ENCODE data around the gene ZNRF1. TPM values are rescaled to one million over a fixed set of nuclear protein-coding genes. Genes with fewer than 3 reads are reported as not detected.
A peak's percentile ranks its signal among the peaks of the same experiment; 100 is the strongest.
"Not testable (repeated sequence)": the region's sequence is repeated elsewhere in the genome, so short reads cannot be mapped to it uniquely, and the experiment has no call there.

The ZNRF1 gene
- total RNA-seq, 1 donor, result 19.9 TPM

DNA sequence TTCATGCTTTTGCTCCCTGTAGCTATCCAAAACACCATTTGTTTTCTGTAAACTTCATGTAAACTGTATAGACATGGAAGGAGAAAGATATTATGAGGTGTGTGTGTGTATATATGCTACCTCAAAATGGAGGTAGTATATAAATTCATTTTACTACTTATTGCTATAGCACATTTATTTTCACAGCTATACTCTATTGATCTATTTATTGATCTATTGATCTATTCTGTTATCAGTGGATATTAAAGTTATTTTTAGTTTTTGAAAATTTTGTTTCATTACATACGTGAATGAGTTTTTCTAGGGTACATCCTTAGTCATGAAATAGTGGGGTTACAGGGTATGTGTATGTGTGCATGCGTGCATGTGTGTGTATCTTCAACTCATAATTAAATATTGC is 15.5 kb downstream of the ZNRF1 start:
- no peaks in the 10 kb centered on the region for H3K9me3 ChIP-seq (ENCODE audit: low read depth, low read length)
- DNase-seq (ENCODE audit: insufficient read length, low spot score, missing footprints), result no peak
- no peak overlapping the region for H3K27ac ChIP-seq (ENCODE audit: low read depth, low read length)
- no peaks in the 10 kb centered on the region for H3K27me3 ChIP-seq (ENCODE audit: insufficient read depth, low read length)
- peaks cover under 1% of the 10 kb centered on the region for H4K20me1 ChIP-seq (ENCODE audit: insufficient read depth, low read length)
- H3K36me3 ChIP-seq (ENCODE audit: insufficient read depth, low read length), result no peaks in the 10 kb centered on the region
- TF ChIP-seq, protein P1, sequence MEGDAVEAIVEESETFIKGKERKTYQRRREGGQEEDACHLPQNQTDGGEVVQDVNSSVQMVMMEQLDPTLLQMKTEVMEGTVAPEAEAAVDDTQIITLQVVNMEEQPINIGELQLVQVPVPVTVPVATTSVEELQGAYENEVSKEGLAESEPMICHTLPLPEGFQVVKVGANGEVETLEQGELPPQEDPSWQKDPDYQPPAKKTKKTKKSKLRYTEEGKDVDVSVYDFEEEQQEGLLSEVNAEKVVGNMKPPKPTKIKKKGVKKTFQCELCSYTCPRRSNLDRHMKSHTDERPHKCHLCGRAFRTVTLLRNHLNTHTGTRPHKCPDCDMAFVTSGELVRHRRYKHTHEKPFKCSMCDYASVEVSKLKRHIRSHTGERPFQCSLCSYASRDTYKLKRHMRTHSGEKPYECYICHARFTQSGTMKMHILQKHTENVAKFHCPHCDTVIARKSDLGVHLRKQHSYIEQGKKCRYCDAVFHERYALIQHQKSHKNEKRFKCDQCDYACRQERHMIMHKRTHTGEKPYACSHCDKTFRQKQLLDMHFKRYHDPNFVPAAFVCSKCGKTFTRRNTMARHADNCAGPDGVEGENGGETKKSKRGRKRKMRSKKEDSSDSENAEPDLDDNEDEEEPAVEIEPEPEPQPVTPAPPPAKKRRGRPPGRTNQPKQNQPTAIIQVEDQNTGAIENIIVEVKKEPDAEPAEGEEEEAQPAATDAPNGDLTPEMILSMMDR (IDR thresholded peaks at IDR 0.05; ENCODE audit: extremely low read depth, low read depth, low read length), result no peak
- H3K4me1 ChIP-seq (ENCODE audit: insufficient read depth, low read length), result peaks cover 30% of the 10 kb centered on the region
- H3K4me3 ChIP-seq (ENCODE audit: insufficient read depth, low read length), result no peak overlapping the region
- H2AFZ ChIP-seq (ENCODE audit: low read length), result no peak overlapping the region
- H3K79me2 ChIP-seq (ENCODE audit: insufficient read depth, low read length), result peaks cover 65% of the 10 kb centered on the region
- H3K4me2 ChIP-seq (ENCODE audit: insufficient read depth, low read length), result no peak overlapping the region

DNA sequence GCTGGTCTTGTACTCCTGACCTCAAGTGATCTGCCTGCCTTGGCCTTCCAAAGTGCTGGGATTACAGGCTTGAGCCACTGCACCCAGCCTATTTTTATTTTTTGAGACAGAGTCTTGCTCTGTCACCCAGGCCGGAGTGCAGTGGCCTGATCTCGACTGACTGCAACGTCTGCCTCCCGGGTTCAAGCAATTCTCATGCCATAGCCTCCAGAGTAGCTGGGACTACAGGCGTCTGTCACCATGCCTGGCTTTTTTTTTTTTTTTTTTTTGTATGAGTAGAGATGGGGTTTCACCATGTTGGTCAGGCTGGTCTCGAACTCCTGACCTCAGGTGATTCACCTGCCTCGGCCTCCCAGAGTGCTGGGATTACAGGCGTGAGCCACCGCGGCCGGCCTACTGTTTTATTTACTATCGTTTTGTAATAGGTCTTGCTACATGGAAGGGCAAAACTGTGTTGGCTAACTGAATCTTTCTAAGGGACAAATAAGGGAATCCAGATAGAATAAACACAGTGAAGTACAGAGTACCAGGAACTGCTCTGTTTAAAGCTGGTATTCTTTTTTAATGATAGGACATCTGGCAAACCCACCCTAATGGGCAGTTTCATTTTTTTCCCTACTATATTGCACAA is 17.7 kb downstream of the ZNRF1 start:
- Histone ChIP-seq H3K4me1 (ENCODE audit: insufficient read depth, low read length) (peaks cover 16% of the 10 kb centered on the region), H3K79me2 (ENCODE audit: insufficient read depth, low read length) (peaks cover 74% of the 10 kb centered on the region)
- not testable (repeated sequence) for H3K27ac ChIP-seq (ENCODE audit: low read depth, low read length); DNase-seq (ENCODE audit: insufficient read length, low spot score, missing footprints); H3K27me3 ChIP-seq (ENCODE audit: insufficient read depth, low read length); H3K4me2 ChIP-seq (ENCODE audit: insufficient read depth, low read length); H3K4me3 ChIP-seq (ENCODE audit: insufficient read depth, low read length); H3K36me3 ChIP-seq (ENCODE audit: insufficient read depth, low read length); H4K20me1 ChIP-seq (ENCODE audit: insufficient read depth, low read length); H3K9me3 ChIP-seq (ENCODE audit: low read depth, low read length); H2AFZ ChIP-seq (ENCODE audit: low read length)

DNA sequence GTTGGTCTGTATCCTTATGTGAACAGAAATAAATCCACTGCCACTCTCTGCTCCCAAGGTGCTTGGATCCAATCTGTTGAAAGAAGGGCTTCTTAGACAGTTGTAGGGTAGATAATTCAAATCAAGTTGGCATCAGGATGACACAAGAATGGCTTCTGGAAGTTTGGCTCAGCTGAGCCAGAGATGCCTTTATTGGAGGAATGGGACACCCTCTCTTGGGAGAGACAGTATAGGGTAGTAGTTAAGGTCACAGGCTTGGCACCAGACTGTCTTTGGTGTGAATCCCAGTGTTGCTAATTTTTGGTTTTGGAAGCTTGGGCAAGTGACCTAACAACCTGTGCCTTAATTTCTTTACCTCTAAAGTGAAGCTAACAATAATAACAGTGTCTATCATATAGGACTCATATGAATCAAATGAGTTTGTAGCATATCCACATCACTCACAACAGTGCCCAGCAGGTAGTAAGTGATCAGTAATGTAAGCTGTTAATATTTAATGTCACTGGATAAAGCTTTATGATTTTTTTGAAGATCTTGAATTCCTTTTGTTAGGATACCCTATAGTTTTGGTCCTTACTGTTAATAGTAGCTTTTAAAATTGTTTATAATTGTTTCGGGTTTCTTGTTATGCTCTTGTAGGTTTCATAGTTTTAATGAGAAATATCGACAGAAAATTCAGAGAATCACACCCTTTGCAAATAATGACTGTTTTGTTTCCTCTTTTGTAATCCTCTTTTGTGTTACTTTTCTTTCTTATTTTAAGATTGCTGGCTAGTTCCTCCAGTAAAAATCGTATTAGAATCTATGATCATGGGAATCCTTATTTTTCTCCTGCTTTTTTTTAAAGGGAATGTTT is 19.1 kb downstream of the ZNRF1 start:
- Histone ChIP-seq H3K79me2 (ENCODE audit: insufficient read depth, low read length) (peaks cover 72% of the 10 kb centered on the region), H2AFZ (ENCODE audit: low read length) (no peak overlapping the region)

DNA sequence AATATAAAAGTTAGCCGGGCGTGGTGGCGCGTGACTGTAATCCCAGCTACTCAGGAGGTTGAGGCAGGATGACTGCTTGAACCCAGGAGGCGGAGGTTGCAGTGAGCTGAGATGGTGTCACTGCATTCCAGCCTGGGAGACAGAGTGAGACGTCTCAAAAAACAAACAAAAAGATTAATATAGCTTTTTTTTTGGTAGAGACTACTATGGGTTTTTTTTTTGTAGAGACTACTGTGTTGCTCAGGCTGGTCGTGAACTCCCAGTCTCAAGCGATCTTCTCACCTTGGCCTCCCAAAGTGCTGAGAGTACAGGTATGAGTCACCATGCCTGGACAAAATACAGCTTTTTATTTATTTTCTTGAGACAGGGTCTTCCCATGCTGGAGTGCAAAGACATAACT is 20.2 kb downstream of the ZNRF1 start:
- no peak for DNase-seq (ENCODE audit: insufficient read length, low spot score, missing footprints)
- TF ChIP-seq, protein P1 (IDR thresholded peaks at IDR 0.05; ENCODE audit: extremely low read depth, low read depth, low read length), result no peak
- peaks cover 12% of the 10 kb centered on the region for H3K4me1 ChIP-seq (ENCODE audit: insufficient read depth, low read length)
- H3K4me2 ChIP-seq (ENCODE audit: insufficient read depth, low read length), result peak overlapping the region; percentile 3
- H3K9me3 ChIP-seq (ENCODE audit: low read depth, low read length), result no peaks in the 10 kb centered on the region
- H3K27me3 ChIP-seq (ENCODE audit: insufficient read depth, low read length), result no peaks in the 10 kb centered on the region
- H3K79me2 ChIP-seq (ENCODE audit: insufficient read depth, low read length), result peaks cover 67% of the 10 kb centered on the region
- peak overlapping the region; percentile 54 for H3K27ac ChIP-seq (ENCODE audit: low read depth, low read length)
- H3K36me3 ChIP-seq (ENCODE audit: insufficient read depth, low read length), result peaks cover 3% of the 10 kb centered on the region
- no peaks in the 10 kb centered on the region for H4K20me1 ChIP-seq (ENCODE audit: insufficient read depth, low read length)
- H3K4me3 ChIP-seq (ENCODE audit: insufficient read depth, low read length), result no peak overlapping the region
- no peak overlapping the region for H2AFZ ChIP-seq (ENCODE audit: low read length)

More for the DNA sequence above, 19.1 kb downstream of the ZNRF1 start:
- no peak for DNase-seq (ENCODE audit: insufficient read length, low spot score, missing footprints)
- TF ChIP-seq, protein P1 (IDR thresholded peaks at IDR 0.05; ENCODE audit: extremely low read depth, low read depth, low read length), result no peak
- peak overlapping the region; percentile 54 for H3K27ac ChIP-seq (ENCODE audit: low read depth, low read length)
- H3K9me3 ChIP-seq (ENCODE audit: low read depth, low read length), result no peaks in the 10 kb centered on the region
- no peak overlapping the region for H3K4me3 ChIP-seq (ENCODE audit: insufficient read depth, low read length)
- no peaks in the 10 kb centered on the region for H4K20me1 ChIP-seq (ENCODE audit: insufficient read depth, low read length)
- no peaks in the 10 kb centered on the region for H3K27me3 ChIP-seq (ENCODE audit: insufficient read depth, low read length)
- peaks cover 9% of the 10 kb centered on the region for H3K4me1 ChIP-seq (ENCODE audit: insufficient read depth, low read length)
- peaks cover 3% of the 10 kb centered on the region for H3K36me3 ChIP-seq (ENCODE audit: insufficient read depth, low read length)
- H3K4me2 ChIP-seq (ENCODE audit: insufficient read depth, low read length), result no peak overlapping the region
